Progenitor cell of endocrine pancreas (in vitro differentiated cells): ENCODE data around the gene PLPP4. TPM values are rescaled to one million over a fixed set of nuclear protein-coding genes. Genes with fewer than 3 reads are reported as not detected.

ENCODE experiments used
- DNase-seq: peaks from one replicate; pipeline ENCODE4 v3.0.0; 2021; ENCODE audit warnings: low spot score; ENCODE audit not compliant: unreplicated experiment
- H3K27ac Mint-ChIP-seq: 2 replicates; pipeline ENCODE4 v1.8.0; 2021; ENCODE audit warnings: mild to moderate bottlenecking, moderate library complexity, mixed read lengths
- H3K27me3 Mint-ChIP-seq: 2 replicates; pipeline ENCODE4 v1.8.0; 2021; ENCODE audit warnings: mixed read lengths
- H3K36me3 Mint-ChIP-seq: 2 replicates; pipeline ENCODE4 v1.8.0; 2022; ENCODE audit warnings: mixed read lengths; ENCODE audit not compliant: insufficient read depth
- H3K4me1 Mint-ChIP-seq: 2 replicates; pipeline ENCODE4 v1.8.0; 2021; ENCODE audit warnings: low read depth, mixed read lengths
- H3K4me3 Mint-ChIP-seq: 2 replicates; pipeline ENCODE4 v1.8.0; 2021; ENCODE audit warnings: low read depth, mild to moderate bottlenecking, moderate library complexity, mixed read lengths
- H3K9me3 Mint-ChIP-seq: 2 replicates; pipeline ENCODE4 v1.8.0; 2021; ENCODE audit warnings: low read depth, mixed read lengths
- CTCF ChIP-seq: fragments of 200-600 bp; sonication (generic); IDR thresholded peaks from one replicate; pipeline ENCODE4 v1.5.0; 2021; ENCODE audit warnings: antibody characterized with exemption, mild to moderate bottlenecking; ENCODE audit not compliant: unreplicated experiment
- total RNA-seq: library from RNA; stranded (reverse); gene quantifications from 2 replicates; pipeline ENCODE4 v1.2.1, GENCODE V29; 2021

Gene PLPP4
- total RNA-seq, 1 donor from 2014 or later: not detected

- H3K27ac Mint-ChIP-seq: no peak overlapping the region
- no peak for TF ChIP-seq CTCF
- H3K9me3 Mint-ChIP-seq: peaks cover 7% of the 10 kb centered on the region
- no peak for DNase-seq
- no peak overlapping the region for H3K4me3 Mint-ChIP-seq
- peaks cover 13% of the 10 kb centered on the region for H3K27me3 Mint-ChIP-seq
- H3K4me1 Mint-ChIP-seq: peaks cover 7% of the 10 kb centered on the region
- no peaks in the 10 kb centered on the region for H3K36me3 Mint-ChIP-seq
Measured at GRCh38 chr10:120483006-120483405, 26.0 kb downstream of the PLPP4 start.

- peaks cover 7% of the 10 kb centered on the region for H3K4me1 Mint-ChIP-seq
- no peak for TF ChIP-seq CTCF
- H3K9me3 Mint-ChIP-seq: peaks cover 7% of the 10 kb centered on the region
- peaks cover 16% of the 10 kb centered on the region for H3K27me3 Mint-ChIP-seq
- H3K36me3 Mint-ChIP-seq: no peaks in the 10 kb centered on the region
- no peak overlapping the region for H3K27ac Mint-ChIP-seq
- H3K4me3 Mint-ChIP-seq: no peak overlapping the region
- DNase-seq: no peak
Measured at GRCh38 chr10:120483651-120484301, 26.7 kb downstream of the PLPP4 start.

GRCh38 chr10:120485946-120486345, 28.9 kb downstream of the PLPP4 start:
- H3K4me1 Mint-ChIP-seq: peaks cover 7% of the 10 kb centered on the region
- no peak for DNase-seq
- TF ChIP-seq CTCF: no peak
- H3K27me3 Mint-ChIP-seq: peaks cover 16% of the 10 kb centered on the region
- no peak overlapping the region for H3K4me3 Mint-ChIP-seq
- H3K27ac Mint-ChIP-seq: no peak overlapping the region
- H3K9me3 Mint-ChIP-seq: peaks cover 7% of the 10 kb centered on the region
- no peaks in the 10 kb centered on the region for H3K36me3 Mint-ChIP-seq

GRCh38 chr10:120486671-120487205, 29.7 kb downstream of the PLPP4 start:
- H3K4me1 Mint-ChIP-seq: peaks cover 7% of the 10 kb centered on the region
- peaks cover 7% of the 10 kb centered on the region for H3K9me3 Mint-ChIP-seq
- DNase-seq: no peak
- no peak for TF ChIP-seq CTCF
- no peak overlapping the region for H3K27ac Mint-ChIP-seq
- H3K4me3 Mint-ChIP-seq: no peak overlapping the region
- no peaks in the 10 kb centered on the region for H3K36me3 Mint-ChIP-seq
- H3K27me3 Mint-ChIP-seq: peaks cover 18% of the 10 kb centered on the region

- no peak for TF ChIP-seq CTCF
- Mint-ChIP-seq H3K27me3 (peaks cover 18% of the 10 kb centered on the region), H3K4me3 (no peak overlapping the region), H3K9me3 (no peaks in the 10 kb centered on the region), H3K4me1 (peaks cover 8% of the 10 kb centered on the region), H3K36me3 (no peaks in the 10 kb centered on the region), H3K27ac (no peak overlapping the region)
- DNase-seq: no peak
Measured at GRCh38 chr10:120490288-120490687, 33.3 kb downstream of the PLPP4 start.
